Natural killer cell (primary cell): ENCODE data around the gene MYCBPAP. TPM values are rescaled to one million over a fixed set of nuclear protein-coding genes. Genes with fewer than 3 reads are reported as not detected.
"Not testable (repeated sequence)": the region's sequence is repeated elsewhere in the genome, so short reads cannot be mapped to it uniquely, and the experiment has no call there.

ENCODE experiments used
- ATAC-seq, 3 donors: fragments of 150-1000 bp in 2 of 3; fragments of 200-7000 bp in 1 of 3; cut with Tn5 transposase; 1 replicate in 1 of 3; 2 replicates in 2 of 3; pipeline ENCODE4 v1.10.0; 2021; ENCODE audit warnings: mild to moderate bottlenecking in 2 of 3, moderate library complexity in 2 of 3
- DNase-seq, 2 donors: peaks; one replicate each; pipeline versions ENCODE4 v3.0.0 to v3.0.0-alpha.2; 2013 to 2021; ENCODE audit warnings: mixed read lengths in 1 of 2
- H3K27ac ChIP-seq: one replicate; pipeline ENCODE4 v1.5.1; 2013; ENCODE audit warnings: mild to moderate bottlenecking, low read length
- H3K27me3 ChIP-seq: one replicate; pipeline ENCODE4 v1.6.1; 2013; ENCODE audit warnings: low read length; ENCODE audit not compliant: control insufficient read depth, insufficient read depth
- H3K36me3 ChIP-seq: one replicate; pipeline ENCODE4 v1.6.1; 2013; ENCODE audit warnings: low read length; ENCODE audit not compliant: control insufficient read depth, insufficient read depth
- H3K4me1 ChIP-seq: one replicate; pipeline ENCODE4 v1.6.1; 2013; ENCODE audit warnings: low read length; ENCODE audit not compliant: control insufficient read depth, insufficient read depth
- H3K4me3 ChIP-seq: one replicate; pipeline ENCODE4 v1.5.1; 2013; ENCODE audit warnings: low read length
- H3K9me3 ChIP-seq: one replicate; pipeline ENCODE4 v1.6.1; 2013; ENCODE audit warnings: low read length; ENCODE audit not compliant: control insufficient read depth, insufficient read depth
- H3K27ac Mint-ChIP-seq, 2 donors: one replicate each; pipeline ENCODE4 v1.8.0; 2022; ENCODE audit warnings: mild to moderate bottlenecking in 2 of 2, mixed read lengths in 2 of 2, moderate library complexity in 1 of 2
- H3K27me3 Mint-ChIP-seq, 2 donors: one replicate each; pipeline ENCODE4 v1.8.0; 2022; ENCODE audit warnings: low read depth in 2 of 2, mixed read lengths in 2 of 2
- H3K36me3 Mint-ChIP-seq: one replicate; pipeline ENCODE4 v1.8.0; 2022; ENCODE audit warnings: mixed read lengths
- H3K4me1 Mint-ChIP-seq, 2 donors: one replicate each; pipeline ENCODE4 v1.8.0; 2022; ENCODE audit warnings: mixed read lengths in 2 of 2
- H3K4me3 Mint-ChIP-seq: one replicate; pipeline ENCODE4 v1.8.0; 2022; ENCODE audit warnings: mild to moderate bottlenecking, moderate library complexity, mixed read lengths
- H3K9me3 Mint-ChIP-seq, 2 donors: one replicate each; pipeline ENCODE4 v1.8.0; 2022; ENCODE audit warnings: mixed read lengths in 2 of 2
- CTCF ChIP-seq: fragments of 200-600 bp; IDR thresholded peaks from one replicate; pipeline ENCODE4 v1.8.0; 2022; ENCODE audit warnings: antibody characterized with exemption
- WGBS: methylation state at CpG from one replicate; pipeline ENCODE4 v1.1.7; 2013; ENCODE audit warnings: missing lambda C conversion rate; ENCODE audit not compliant: insufficient coverage; 5-methylcytosine and 5-hydroxymethylcytosine counted together
- intact Hi-C: fragments of 100-400 bp; cut with micrococcal nuclease; formaldehyde crosslinking; loops from one replicate; pipeline ENCODE4 v1.14.2; 2022
- total RNA-seq, 4 donors: library from RNA; stranded (reverse); fragments of 120-200 nt in 1 of 4; gene quantifications; one replicate each; pipeline versions ENCODE4 v1.2.3 to v1.2.4, GENCODE V29; 2013 to 2022

The MYCBPAP gene
- total RNA-seq, 3 donors from 2014 or later (not counting 1 experiment from before 2014, with no cell fraction given) = 0.26 to 4.9 (median 0.70) TPM

- Histone ChIP-seq H3K9me3 (no peaks in the 10 kb centered on the region), H3K4me1 (peaks cover 29% of the 10 kb centered on the region), H3K27me3 (peaks cover 11% of the 10 kb centered on the region), H3K27ac (no peak overlapping the region), H3K4me3 (no peak overlapping the region), H3K36me3 (no peaks in the 10 kb centered on the region)
- DNase-seq (no peak), ATAC-seq (no peak)
- 90% methylated on average over 6 of the region's 6 CpGs for WGBS
- Mint-ChIP-seq H3K4me1 (peaks cover 5 to 12% of the 10 kb centered on the region in 2 donors), H3K27me3 (peaks cover 13 to 14% of the 10 kb centered on the region in 2 donors), H3K9me3 (no peaks in the 10 kb centered on the region), H3K27ac (no peak overlapping the region), H3K4me3 (no peak overlapping the region), H3K36me3 (no peaks in the 10 kb centered on the region)
- no peak for TF ChIP-seq CTCF
- intact Hi-C loops = no loop called here
These were observed 37.8 kb upstream of the MYCBPAP start for GRCh38 chr17:50470426-50470825.

- Mint-ChIP-seq H3K27ac (no peak overlapping the region), H3K4me3 (no peak overlapping the region), H3K9me3 (no peaks in the 10 kb centered on the region), H3K36me3 (no peaks in the 10 kb centered on the region), H3K4me1 (peaks cover 5 to 12% of the 10 kb centered on the region in 2 donors), H3K27me3 (peaks cover 13 to 16% of the 10 kb centered on the region in 2 donors)
- Histone ChIP-seq H3K4me3 (no peak overlapping the region), H3K36me3 (no peaks in the 10 kb centered on the region), H3K27ac (no peak overlapping the region), H3K4me1 (peaks cover 28% of the 10 kb centered on the region), H3K27me3 (peaks cover 11% of the 10 kb centered on the region), H3K9me3 (no peaks in the 10 kb centered on the region)
- TF ChIP-seq CTCF = no peak
- no peak for ATAC-seq
- WGBS = 63% methylated on average over 22 of the region's 22 CpGs
- intact Hi-C loops = no loop called here
- no peak for DNase-seq
These were observed 37.0 kb upstream of the MYCBPAP start for GRCh38 chr17:50471009-50471905.

GRCh38 chr17:50472286-50472685, 36.0 kb upstream of the MYCBPAP start:
- WGBS = 96% methylated on average over 10 of the region's 10 CpGs
- no peak overlapping the region for H3K27ac ChIP-seq
- peaks cover 19% of the 10 kb centered on the region for H3K4me1 ChIP-seq
- intact Hi-C loops = no loop called here
- Mint-ChIP-seq H3K4me3 (no peak overlapping the region), H3K4me1 (peaks cover 5 to 6% of the 10 kb centered on the region in 2 donors), H3K36me3 (no peaks in the 10 kb centered on the region), H3K27me3 (peaks cover 13 to 19% of the 10 kb centered on the region in 2 donors), H3K9me3 (no peaks in the 10 kb centered on the region), H3K27ac (no peak overlapping the region)
- no peaks in the 10 kb centered on the region for H3K36me3 ChIP-seq
- H3K27me3 ChIP-seq = peaks cover 11% of the 10 kb centered on the region
- H3K9me3 ChIP-seq = no peaks in the 10 kb centered on the region
- no peak for TF ChIP-seq CTCF
- DNase-seq (no peak), ATAC-seq (no peak)
- H3K4me3 ChIP-seq = no peak overlapping the region

- H3K36me3 Mint-ChIP-seq, H3K4me1 Mint-ChIP-seq, DNase-seq, H3K4me3 ChIP-seq, H3K4me3 Mint-ChIP-seq, ATAC-seq, H3K36me3 ChIP-seq, H3K9me3 Mint-ChIP-seq, H3K27ac ChIP-seq, H3K9me3 ChIP-seq, H3K27ac Mint-ChIP-seq, intact Hi-C loops: not testable (repeated sequence)
- Histone ChIP-seq H3K4me1 (peaks cover 21% of the 10 kb centered on the region), H3K27me3 (peaks cover 11% of the 10 kb centered on the region)
- peaks cover 8 to 15% of the 10 kb centered on the region in 2 donors for H3K27me3 Mint-ChIP-seq
- 97% methylated on average over 13 of the region's 13 CpGs for WGBS
These were observed 35.5 kb upstream of the MYCBPAP start for GRCh38 chr17:50472761-50473161.
